NB4 (cell line): ENCODE data around the gene HUS1.

Experiments used
- MYC ChIP-seq: IDR thresholded peaks from 2 replicates; pipeline ENCODE4 v1.6.1; 2011; ENCODE audit warnings: low read depth, low read length
- POLR2A ChIP-seq: IDR thresholded peaks from 2 replicates; pipeline ENCODE4 v1.6.1; 2011; ENCODE audit warnings: mild to moderate bottlenecking; ENCODE audit not compliant: insufficient read length; ENCODE audit errors: extremely low read depth
- TF ChIP-seq, protein P1 (sequence below): IDR thresholded peaks from one replicate; pipeline ENCODE4 v1.5.1; 2012; ENCODE audit warnings: low read depth, low read length

DNA sequence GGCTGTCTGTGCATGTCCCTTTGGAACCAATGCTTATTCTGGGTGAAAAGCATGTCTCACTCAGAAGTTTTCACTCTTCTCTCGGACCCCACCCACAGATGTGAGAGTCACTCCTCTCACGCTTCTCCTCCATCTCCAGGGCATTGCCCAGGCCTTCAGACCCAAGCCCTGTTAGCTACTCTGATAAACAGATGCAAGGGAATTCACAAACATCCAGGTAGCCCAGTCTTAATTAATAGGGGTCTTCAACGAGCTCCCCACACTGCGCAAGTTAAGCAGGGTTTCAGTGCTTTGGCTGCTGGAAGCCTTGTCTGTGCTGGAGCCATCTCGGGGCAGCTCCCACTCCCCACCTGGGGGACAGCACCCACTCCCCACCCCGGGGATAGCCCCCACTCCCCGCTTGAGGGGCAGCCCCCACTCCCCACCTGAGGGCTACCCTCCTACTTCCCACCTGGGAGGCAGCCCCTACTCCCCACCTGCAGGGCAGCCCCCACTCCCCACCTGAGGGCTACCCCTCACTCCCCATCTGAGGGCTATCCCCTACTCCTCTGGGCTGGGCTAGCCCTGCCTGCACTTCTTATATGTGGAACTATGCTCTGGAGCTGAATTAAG is 39.9 kb downstream of the HUS1 start:
- TF ChIP-seq, protein P1, sequence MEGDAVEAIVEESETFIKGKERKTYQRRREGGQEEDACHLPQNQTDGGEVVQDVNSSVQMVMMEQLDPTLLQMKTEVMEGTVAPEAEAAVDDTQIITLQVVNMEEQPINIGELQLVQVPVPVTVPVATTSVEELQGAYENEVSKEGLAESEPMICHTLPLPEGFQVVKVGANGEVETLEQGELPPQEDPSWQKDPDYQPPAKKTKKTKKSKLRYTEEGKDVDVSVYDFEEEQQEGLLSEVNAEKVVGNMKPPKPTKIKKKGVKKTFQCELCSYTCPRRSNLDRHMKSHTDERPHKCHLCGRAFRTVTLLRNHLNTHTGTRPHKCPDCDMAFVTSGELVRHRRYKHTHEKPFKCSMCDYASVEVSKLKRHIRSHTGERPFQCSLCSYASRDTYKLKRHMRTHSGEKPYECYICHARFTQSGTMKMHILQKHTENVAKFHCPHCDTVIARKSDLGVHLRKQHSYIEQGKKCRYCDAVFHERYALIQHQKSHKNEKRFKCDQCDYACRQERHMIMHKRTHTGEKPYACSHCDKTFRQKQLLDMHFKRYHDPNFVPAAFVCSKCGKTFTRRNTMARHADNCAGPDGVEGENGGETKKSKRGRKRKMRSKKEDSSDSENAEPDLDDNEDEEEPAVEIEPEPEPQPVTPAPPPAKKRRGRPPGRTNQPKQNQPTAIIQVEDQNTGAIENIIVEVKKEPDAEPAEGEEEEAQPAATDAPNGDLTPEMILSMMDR: no peak
- no peak for TF ChIP-seq MYC
- TF ChIP-seq POLR2A: no peak
